Hepatocyte (in vitro differentiated cells): ENCODE data around the gene INPP4B. TPM values are rescaled to one million over a fixed set of nuclear protein-coding genes. Genes with fewer than 3 reads are reported as not detected.

Experiments
- DNase-seq: peaks from one replicate; pipeline ENCODE4 v3.0.0-alpha.2; 2016; ENCODE audit warnings: low spot score
- H2AFZ ChIP-seq: fragments of 200-600 bp; sonication (generic); 2 replicates; pipeline ENCODE4 v1.6.0; 2016; ENCODE audit warnings: antibody characterized with exemption, mild to moderate bottlenecking
- H3K27ac ChIP-seq: fragments of 200-600 bp; sonication (generic); 2 replicates; pipeline ENCODE4 v1.5.1; 2016; ENCODE audit warnings: mild to moderate bottlenecking
- H3K27me3 ChIP-seq: fragments of 200-600 bp; sonication (generic); 2 replicates; pipeline ENCODE4 v1.6.1; 2016
- H3K36me3 ChIP-seq: fragments of 200-600 bp; sonication (generic); replicated peaks from 2 replicates; pipeline ENCODE4 v1.5.1; 2016; ENCODE audit warnings: low read depth; ENCODE audit not compliant: insufficient read depth
- H3K4me1 ChIP-seq: fragments of 200-600 bp; sonication (generic); 2 replicates; pipeline ENCODE4 v1.5.1; 2016; ENCODE audit warnings: mild to moderate bottlenecking, moderate library complexity; ENCODE audit not compliant: insufficient read depth
- H3K4me2 ChIP-seq: fragments of 200-600 bp; sonication (generic); 2 replicates; pipeline ENCODE4 v1.6.0; 2016
- H3K4me3 ChIP-seq: fragments of 200-600 bp; sonication (generic); 2 replicates; pipeline ENCODE4 v1.5.1; 2016; ENCODE audit warnings: mild to moderate bottlenecking
- H3K79me2 ChIP-seq: fragments of 200-600 bp; sonication (generic); 2 replicates; pipeline ENCODE4 v1.6.0; 2017; ENCODE audit warnings: mild to moderate bottlenecking
- H3K9me2 ChIP-seq: fragments of 200-600 bp; sonication (generic); replicated peaks from 2 replicates; pipeline ENCODE4 v1.6.0; 2017; ENCODE audit warnings: mild to moderate bottlenecking; ENCODE audit not compliant: insufficient read depth
- H3K9me3 ChIP-seq: fragments of 200-600 bp; sonication (generic); 2 replicates; pipeline ENCODE4 v1.5.1; 2016; ENCODE audit warnings: low read depth, mild to moderate bottlenecking
- H4K20me1 ChIP-seq: fragments of 200-600 bp; sonication (generic); 2 replicates; pipeline ENCODE4 v1.6.0; 2016; ENCODE audit warnings: mild to moderate bottlenecking; ENCODE audit not compliant: insufficient read depth, poor library complexity, severe bottlenecking
- EZH2 ChIP-seq: fragments of 200-600 bp; sonication (generic); IDR thresholded peaks from 2 replicates; pipeline ENCODE4 v1.6.1; 2016; ENCODE audit warnings: antibody characterized with exemption, mild to moderate bottlenecking, borderline replicate concordance
- EZH2phosphoT487 ChIP-seq: fragments of 200-600 bp; sonication (generic); IDR thresholded peaks from one replicate; pipeline ENCODE4 v1.6.1; 2018; ENCODE audit warnings: antibody characterized with exemption, mild to moderate bottlenecking, low read depth, moderate library complexity; ENCODE audit not compliant: unreplicated experiment, severe bottlenecking
- WGBS: methylation state at CpG from one replicate; pipeline ENCODE4 v1.1.6; 2016; ENCODE audit warnings: low lambda C conversion rate; ENCODE audit errors: missing lambda C conversion rate; 5-methylcytosine and 5-hydroxymethylcytosine counted together
- polyA plus RNA-seq: library from polyadenylated mRNA; unstranded; fragments of >200 nt; fragmentation: Nextera tagmentation; extraction: Ambion mirVana; gene quantifications from 2 replicates; pipeline ENCODE4 v1.2.1, GENCODE V29; 2016
- total RNA-seq: library from RNA; depleted of rRNA; stranded (reverse); fragments of >200 nt; gene quantifications from 2 replicates; pipeline ENCODE4 v1.2.3, GENCODE V29; 2014
- TF ChIP-seq, protein P1 (sequence below): fragments of 200-600 bp; sonication (generic); IDR thresholded peaks from 2 replicates; pipeline ENCODE4 v1.5.1; 2016; ENCODE audit warnings: antibody characterized with exemption, mild to moderate bottlenecking; ENCODE audit not compliant: poor library complexity

INPP4B gene
- total and polyA plus RNA-seq, 2 experiments from 2014 or later, result 4.2 to 7.1 TPM

DNA sequence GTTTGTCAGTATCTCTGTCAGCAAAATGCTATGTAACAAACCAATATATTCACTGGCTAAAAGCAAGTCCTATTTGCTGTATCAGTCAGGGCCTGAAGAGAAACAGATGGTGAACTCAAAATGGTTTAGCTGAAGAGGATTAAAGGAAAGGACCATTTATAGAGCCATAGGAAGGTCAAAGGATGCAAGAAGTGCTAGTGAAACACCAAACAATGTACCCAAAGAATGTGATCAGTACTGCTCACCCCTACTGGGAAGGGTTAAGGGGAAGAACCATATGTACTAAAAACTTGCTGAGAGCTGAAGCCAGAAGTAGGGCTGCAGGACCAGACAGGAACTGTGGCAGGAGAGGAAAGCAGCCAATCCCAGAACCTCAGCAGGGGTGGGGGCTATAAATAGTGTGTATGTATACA, 479.3 kb downstream of the INPP4B start:
- Histone ChIP-seq H3K79me2 (no peaks in the 10 kb centered on the region), H3K9me3 (no peaks in the 10 kb centered on the region), H4K20me1 (no peaks in the 10 kb centered on the region), H3K4me1 (no peaks in the 10 kb centered on the region), H2AFZ (no peak overlapping the region), H3K4me2 (no peak overlapping the region), H3K9me2 (no peaks in the 10 kb centered on the region), H3K36me3 (no peaks in the 10 kb centered on the region), H3K27me3 (no peaks in the 10 kb centered on the region), H3K27ac (no peak overlapping the region), H3K4me3 (no peak overlapping the region)
- TF ChIP-seq, protein P1, sequence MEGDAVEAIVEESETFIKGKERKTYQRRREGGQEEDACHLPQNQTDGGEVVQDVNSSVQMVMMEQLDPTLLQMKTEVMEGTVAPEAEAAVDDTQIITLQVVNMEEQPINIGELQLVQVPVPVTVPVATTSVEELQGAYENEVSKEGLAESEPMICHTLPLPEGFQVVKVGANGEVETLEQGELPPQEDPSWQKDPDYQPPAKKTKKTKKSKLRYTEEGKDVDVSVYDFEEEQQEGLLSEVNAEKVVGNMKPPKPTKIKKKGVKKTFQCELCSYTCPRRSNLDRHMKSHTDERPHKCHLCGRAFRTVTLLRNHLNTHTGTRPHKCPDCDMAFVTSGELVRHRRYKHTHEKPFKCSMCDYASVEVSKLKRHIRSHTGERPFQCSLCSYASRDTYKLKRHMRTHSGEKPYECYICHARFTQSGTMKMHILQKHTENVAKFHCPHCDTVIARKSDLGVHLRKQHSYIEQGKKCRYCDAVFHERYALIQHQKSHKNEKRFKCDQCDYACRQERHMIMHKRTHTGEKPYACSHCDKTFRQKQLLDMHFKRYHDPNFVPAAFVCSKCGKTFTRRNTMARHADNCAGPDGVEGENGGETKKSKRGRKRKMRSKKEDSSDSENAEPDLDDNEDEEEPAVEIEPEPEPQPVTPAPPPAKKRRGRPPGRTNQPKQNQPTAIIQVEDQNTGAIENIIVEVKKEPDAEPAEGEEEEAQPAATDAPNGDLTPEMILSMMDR, result no peak
- no peak for TF ChIP-seq EZH2phosphoT487
- no peak for TF ChIP-seq EZH2
- no peak for DNase-seq

GRCh38 chr4:142365391-142365790, 480.7 kb downstream of the INPP4B start:
- Histone ChIP-seq H3K4me2 (no peak overlapping the region), H3K9me3 (no peaks in the 10 kb centered on the region), H3K4me3 (no peak overlapping the region), H3K36me3 (no peaks in the 10 kb centered on the region), H3K4me1 (no peaks in the 10 kb centered on the region), H4K20me1 (no peaks in the 10 kb centered on the region), H2AFZ (no peak overlapping the region), H3K9me2 (no peaks in the 10 kb centered on the region), H3K27me3 (no peaks in the 10 kb centered on the region), H3K27ac (no peak overlapping the region), H3K79me2 (no peaks in the 10 kb centered on the region)
- TF ChIP-seq EZH2 (no peak), EZH2phosphoT487 (no peak)
- TF ChIP-seq, protein P1, result no peak
- no peak for DNase-seq
- 70% methylated on average over 1 of the region's 1 CpG for WGBS

DNA sequence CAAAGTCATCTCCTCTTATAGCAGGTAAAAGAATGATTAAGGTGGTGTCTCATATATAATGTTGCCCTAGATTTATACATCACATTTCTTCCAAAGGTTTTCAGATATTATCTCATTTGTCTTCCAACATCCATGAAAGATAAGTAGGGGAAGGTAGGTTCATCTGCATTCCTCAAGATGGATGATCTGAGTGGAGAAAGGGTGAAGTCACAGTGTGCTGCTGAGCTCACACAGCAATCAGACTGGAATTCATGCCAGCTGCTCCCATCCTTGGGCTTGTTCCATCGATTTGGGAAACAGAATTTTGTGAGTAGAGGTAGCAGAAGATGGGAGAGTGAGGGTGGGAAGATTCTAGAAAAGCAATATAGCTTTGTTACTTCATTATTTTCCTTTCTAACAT, 482.4 kb downstream of the INPP4B start:
- no peak overlapping the region for H3K27ac ChIP-seq
- no peaks in the 10 kb centered on the region for H4K20me1 ChIP-seq
- H3K9me2 ChIP-seq, result no peaks in the 10 kb centered on the region
- no peak for DNase-seq
- H2AFZ ChIP-seq, result no peak overlapping the region
- no peak overlapping the region for H3K4me3 ChIP-seq
- H3K27me3 ChIP-seq, result no peaks in the 10 kb centered on the region
- no peaks in the 10 kb centered on the region for H3K9me3 ChIP-seq
- H3K79me2 ChIP-seq, result no peaks in the 10 kb centered on the region
- H3K4me1 ChIP-seq, result no peaks in the 10 kb centered on the region
- H3K4me2 ChIP-seq, result no peak overlapping the region
- TF ChIP-seq EZH2 (no peak), EZH2phosphoT487 (no peak)
- no peaks in the 10 kb centered on the region for H3K36me3 ChIP-seq
- WGBS, result 90% methylated on average over 1 of the region's 1 CpG

DNA sequence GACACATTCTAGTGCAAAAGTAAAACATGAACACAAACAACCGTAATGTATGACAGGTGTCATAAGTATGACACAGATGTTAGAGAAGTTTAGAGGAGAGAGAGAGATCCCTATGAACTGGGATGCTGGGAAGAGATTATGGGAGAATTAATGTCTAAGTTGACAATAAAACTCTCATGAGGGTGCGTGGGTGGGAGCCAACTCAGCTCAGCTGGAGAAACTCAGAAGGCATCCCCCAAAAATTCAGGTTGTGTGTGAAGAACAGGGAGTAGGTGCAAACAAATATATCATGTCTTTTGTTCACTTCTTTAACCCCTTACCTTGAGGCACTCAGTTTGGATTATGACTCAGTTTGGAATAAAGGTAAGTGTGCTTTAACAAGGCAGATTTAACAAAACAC, 484.1 kb downstream of the INPP4B start:
- no peak for TF ChIP-seq EZH2
- H3K4me1 ChIP-seq, result no peaks in the 10 kb centered on the region
- no peaks in the 10 kb centered on the region for H4K20me1 ChIP-seq
- no peaks in the 10 kb centered on the region for H3K79me2 ChIP-seq
- no peak overlapping the region for H3K4me3 ChIP-seq
- WGBS, result 88% methylated on average over 2 of the region's 2 CpGs
- DNase-seq, result no peak
- H3K27me3 ChIP-seq, result no peaks in the 10 kb centered on the region
- no peaks in the 10 kb centered on the region for H3K9me3 ChIP-seq
- H3K4me2 ChIP-seq, result no peak overlapping the region
- H3K9me2 ChIP-seq, result no peaks in the 10 kb centered on the region
- H2AFZ ChIP-seq, result no peak overlapping the region
- H3K27ac ChIP-seq, result no peak overlapping the region
- H3K36me3 ChIP-seq, result no peaks in the 10 kb centered on the region
